Kasumi-1 (cell line): ENCODE data around the gene ACKR1.

ENCODE experiments used
- DNase-seq, 2 experiments: peaks; one replicate each; lab custom pipeline; 2025; lab: John Stamatoyannopoulos, UW

ACKR1 gene

GRCh38 chr1:159222075-159222865, 17.6 kb downstream of the ACKR1 start:
- DNase-seq = no peak

- DNase-seq = no peak
Measured at GRCh38 chr1:159223004-159223403, 18.3 kb downstream of the ACKR1 start.

- DNase-seq = no peak
Measured at GRCh38 chr1:159228554-159228953, 23.9 kb downstream of the ACKR1 start.

- DNase-seq = no peak
Measured at GRCh38 chr1:159229260-159229885, 24.7 kb downstream of the ACKR1 start.

GRCh38 chr1:159229896-159230295, 25.2 kb downstream of the ACKR1 start:
- no peak for DNase-seq

GRCh38 chr1:159239551-159240220, 35.0 kb downstream of the ACKR1 start:
- no peak for DNase-seq

- no peak for DNase-seq
Measured at GRCh38 chr1:159247266-159247665, 42.6 kb downstream of the ACKR1 start.

GRCh38 chr1:159248311-159248710, 43.6 kb downstream of the ACKR1 start:
- DNase-seq = no peak

- no peak for DNase-seq
Measured at GRCh38 chr1:159250638-159251216, 46.1 kb downstream of the ACKR1 start.
